GM12865 (cell line): ENCODE results near the gene HHLA2.

Experiments used
- DNase-seq: peaks from one replicate; pipeline ENCODE4 v3.0.0; 2010; ENCODE audit warnings: low read depth
- H3K4me3 ChIP-seq: 2 replicates; pipeline ENCODE4 v1.5.1; 2011; ENCODE audit warnings: mild to moderate bottlenecking, low read depth, low read length, control low read depth
- CTCF ChIP-seq: IDR thresholded peaks from 2 replicates; pipeline ENCODE4 v1.5.1; 2011; ENCODE audit warnings: low read length, control low read depth, low read depth, inconsistent platforms; ENCODE audit not compliant: insufficient read depth; ENCODE audit errors: missing control alignments

The HHLA2 gene

GRCh38 chr3:108391917-108392593 lies 95.7 kb downstream of the HHLA2 start:
- H3K4me3 ChIP-seq, result no peak overlapping the region
- no peak for TF ChIP-seq CTCF
- no peak for DNase-seq

GRCh38 chr3:108393128-108393900 lies 97.0 kb downstream of the HHLA2 start:
- no peak for TF ChIP-seq CTCF

GRCh38 chr3:108394016-108394415 lies 97.7 kb downstream of the HHLA2 start:
- H3K4me3 ChIP-seq, result no peak overlapping the region
- no peak for TF ChIP-seq CTCF
- DNase-seq, result no peak

More at GRCh38 chr3:108393128-108393900, 97.0 kb downstream of the HHLA2 start:
- H3K4me3 ChIP-seq, result no peak overlapping the region
- no peak for DNase-seq

- no peak for TF ChIP-seq CTCF
- no peak overlapping the region for H3K4me3 ChIP-seq
- no peak for DNase-seq
These were observed 98.2 kb downstream of the HHLA2 start for GRCh38 chr3:108394563-108394962.

GRCh38 chr3:108396336-108396735 lies 100.0 kb downstream of the HHLA2 start:
- TF ChIP-seq CTCF, result no peak
- H3K4me3 ChIP-seq, result no peak overlapping the region
- DNase-seq, result no peak

GRCh38 chr3:108398510-108398909 lies 102.2 kb downstream of the HHLA2 start:
- no peak overlapping the region for H3K4me3 ChIP-seq
- no peak for DNase-seq
- TF ChIP-seq CTCF, result no peak
